Measurements from ENCODE around the gene SERAC1.
"Not testable (repeated sequence)": the region's sequence is repeated elsewhere in the genome, so short reads cannot be mapped to it uniquely, and the experiment has no call there.

Gene SERAC1

GRCh38 chr6:158168040-158168289 is at the start of gene SERAC1:
SERAC1 (minus strand) TSS chr6:158168262; CDS start chr6:158158363, 9,899 bp downstream.
- Mint-ChIP-seq H3K9me3 (no peaks in the 10 kb centered on the region), H3K27ac (peak within 1 kb of the TSS; percentile 91), H3K27me3 (no peaks in the 10 kb centered on the region), H3K4me1 (peaks cover 11% of the 10 kb centered on the region), H3K4me3 (peak within 1 kb of the TSS; percentile 98), H3K36me3 (peaks cover 11% of the 10 kb centered on the region)
- DNase-seq (ENCODE audit: low spot score in 2 of 2) (no peak), ATAC-seq (ENCODE audit: low read depth) (peak; percentile 37)

- Mint-ChIP-seq H3K27me3 (peaks cover 3% of the 10 kb centered on the region), H3K27ac (no peak overlapping the region), H3K36me3 (no peaks in the 10 kb centered on the region), H3K4me1 (peaks cover 5% of the 10 kb centered on the region), H3K9me3 (no peaks in the 10 kb centered on the region), H3K4me3 (no peak overlapping the region)
- ATAC-seq (ENCODE audit: low read depth) = peak; percentile 99
- DNase-seq (ENCODE audit: low spot score in 2 of 2) = peak; percentile 38 to 59
Measured at GRCh38 chr6:158213925-158214674, 46.0 kb upstream of the SERAC1 start.

GRCh38 chr6:158211273-158212055 is 43.4 kb upstream of the SERAC1 start:
- peaks cover 12% of the 10 kb centered on the region for H3K4me1 Mint-ChIP-seq
- ATAC-seq (ENCODE audit: low read depth) (no peak), DNase-seq (ENCODE audit: low spot score in 2 of 2) (no peak)
- no peaks in the 10 kb centered on the region for H3K36me3 Mint-ChIP-seq
- H3K9me3 Mint-ChIP-seq = no peaks in the 10 kb centered on the region
- no peak overlapping the region for H3K4me3 Mint-ChIP-seq
- no peak overlapping the region for H3K27ac Mint-ChIP-seq
- peaks cover 9% of the 10 kb centered on the region for H3K27me3 Mint-ChIP-seq

GRCh38 chr6:158209582-158210333 is 41.7 kb upstream of the SERAC1 start:
- not testable (repeated sequence) for DNase-seq (ENCODE audit: low spot score in 2 of 2); H3K9me3 Mint-ChIP-seq; H3K36me3 Mint-ChIP-seq; H3K27ac Mint-ChIP-seq; H3K4me3 Mint-ChIP-seq; ATAC-seq (ENCODE audit: low read depth)
- peaks cover 14% of the 10 kb centered on the region for H3K27me3 Mint-ChIP-seq
- H3K4me1 Mint-ChIP-seq = peaks cover 12% of the 10 kb centered on the region

- not testable (repeated sequence) for H3K36me3 Mint-ChIP-seq; H3K27ac Mint-ChIP-seq; DNase-seq (ENCODE audit: low spot score in 2 of 2); H3K4me1 Mint-ChIP-seq; ATAC-seq (ENCODE audit: low read depth); H3K4me3 Mint-ChIP-seq; H3K9me3 Mint-ChIP-seq
- H3K27me3 Mint-ChIP-seq = peaks cover 14% of the 10 kb centered on the region
Measured at GRCh38 chr6:158208226-158209030, 40.4 kb upstream of the SERAC1 start.

- Mint-ChIP-seq H3K36me3 (no peaks in the 10 kb centered on the region), H3K9me3 (no peaks in the 10 kb centered on the region), H3K27ac (no peak overlapping the region), H3K4me3 (no peak overlapping the region), H3K27me3 (peaks cover 14% of the 10 kb centered on the region), H3K4me1 (peaks cover 7% of the 10 kb centered on the region)
- DNase-seq (ENCODE audit: low spot score in 2 of 2) (no peak), ATAC-seq (ENCODE audit: low read depth) (no peak)
Measured at GRCh38 chr6:158207422-158207788, 39.3 kb upstream of the SERAC1 start.

GRCh38 chr6:158206740-158207421 is 38.8 kb upstream of the SERAC1 start:
- no peak for DNase-seq (ENCODE audit: low spot score in 2 of 2)
- Mint-ChIP-seq H3K4me3 (no peak overlapping the region), H3K27ac (no peak overlapping the region), H3K9me3 (no peaks in the 10 kb centered on the region), H3K27me3 (peaks cover 14% of the 10 kb centered on the region), H3K36me3 (no peaks in the 10 kb centered on the region), H3K4me1 (peaks cover 7% of the 10 kb centered on the region)
- ATAC-seq (ENCODE audit: low read depth) = no peak

- Mint-ChIP-seq H3K27ac (no peak overlapping the region), H3K4me3 (no peak overlapping the region), H3K27me3 (peaks cover 11% of the 10 kb centered on the region), H3K36me3 (no peaks in the 10 kb centered on the region), H3K4me1 (peaks cover 7% of the 10 kb centered on the region), H3K9me3 (no peaks in the 10 kb centered on the region)
- no peak for ATAC-seq (ENCODE audit: low read depth)
- DNase-seq (ENCODE audit: low spot score in 2 of 2) = no peak
Measured at GRCh38 chr6:158205169-158205944, 37.3 kb upstream of the SERAC1 start.

- Mint-ChIP-seq H3K27ac (no peak overlapping the region), H3K36me3 (peaks cover 16% of the 10 kb centered on the region), H3K9me3 (no peaks in the 10 kb centered on the region), H3K4me3 (no peak overlapping the region), H3K4me1 (no peaks in the 10 kb centered on the region), H3K27me3 (no peaks in the 10 kb centered on the region)
- ATAC-seq (ENCODE audit: low read depth) (no peak), DNase-seq (ENCODE audit: low spot score in 2 of 2) (no peak)
Measured at GRCh38 chr6:158198461-158198860, 30.4 kb upstream of the SERAC1 start.

GRCh38 chr6:158194487-158195280 is 26.6 kb upstream of the SERAC1 start:
- Mint-ChIP-seq H3K4me3 (no peak overlapping the region), H3K27ac (no peak overlapping the region), H3K36me3 (peaks cover 26% of the 10 kb centered on the region), H3K27me3 (no peaks in the 10 kb centered on the region), H3K4me1 (no peaks in the 10 kb centered on the region), H3K9me3 (no peaks in the 10 kb centered on the region)
- no peak for ATAC-seq (ENCODE audit: low read depth)
- DNase-seq (ENCODE audit: low spot score in 2 of 2) = no peak

- no peaks in the 10 kb centered on the region for H3K9me3 Mint-ChIP-seq
- H3K4me3 Mint-ChIP-seq = no peak overlapping the region
Measured at GRCh38 chr6:158191761-158192160, 23.7 kb upstream of the SERAC1 start.

GRCh38 chr6:158191032-158191431 is 23.0 kb upstream of the SERAC1 start:
- no peaks in the 10 kb centered on the region for H3K27me3 Mint-ChIP-seq
- H3K27ac Mint-ChIP-seq = no peak overlapping the region
- peaks cover 27% of the 10 kb centered on the region for H3K36me3 Mint-ChIP-seq
- DNase-seq (ENCODE audit: low spot score in 2 of 2) = no peak
- no peaks in the 10 kb centered on the region for H3K4me1 Mint-ChIP-seq
- no peak for ATAC-seq (ENCODE audit: low read depth)
- H3K4me3 Mint-ChIP-seq = no peak overlapping the region
- H3K9me3 Mint-ChIP-seq = no peaks in the 10 kb centered on the region

More at GRCh38 chr6:158191761-158192160, 23.7 kb upstream of the SERAC1 start:
- DNase-seq (ENCODE audit: low spot score in 2 of 2) (no peak), ATAC-seq (ENCODE audit: low read depth) (no peak)
- H3K36me3 Mint-ChIP-seq = peaks cover 27% of the 10 kb centered on the region
- no peaks in the 10 kb centered on the region for H3K27me3 Mint-ChIP-seq
- no peaks in the 10 kb centered on the region for H3K4me1 Mint-ChIP-seq
- H3K27ac Mint-ChIP-seq = no peak overlapping the region
